Endothelial cell of umbilical vein (primary cell): ENCODE results near the gene PAPPA2. TPM values are rescaled to one million over a fixed set of nuclear protein-coding genes. Genes with fewer than 3 reads are reported as not detected.

Experiments used
- BruUV-seq: library from RNA; stranded (reverse); fragments of 400-500 nt; replicated peaks from 2 replicates; lab custom pipeline; 2021; lab: Mats Ljungman, UMichigan
- CTCF ChIA-PET: fragments of 300-600, 350-600 bp; sonication (Branson Sonifier 250); formaldehyde crosslinking; loops from one replicate; lab custom pipeline; 2021; ENCODE audit warnings: antibody characterized with exemption, inconsistent platforms; lab: Charles Lee
- POLR2A ChIA-PET: fragments of 300-600, 350-600 bp; sonication (Branson Sonifier 250); formaldehyde crosslinking; loops from one replicate; lab custom pipeline; 2021; ENCODE audit warnings: antibody characterized with exemption, inconsistent platforms; lab: Charles Lee
- DNase-seq: peaks from one replicate; pipeline ENCODE4 v3.0.0-alpha.2; 2011; ENCODE audit warnings: low read depth, low spot score
- FAIRE-seq: peaks from 2 replicates; lab custom pipeline; 2011; peaks lifted over from hg19 to GRCh38; lab: Jason Lieb, UNC
- H2AFZ ChIP-seq: 2 replicates; pipeline ENCODE4 v1.6.0; 2012; ENCODE audit warnings: low read depth, low read length, control low read depth, inconsistent platforms
- H3K27ac ChIP-seq: 2 replicates; pipeline ENCODE4 v1.5.1; 2011; ENCODE audit warnings: low read depth, mild to moderate bottlenecking, control low read depth, low read length, moderate library complexity; ENCODE audit not compliant: insufficient read depth
- H3K27me3 ChIP-seq, 2 experiments: 2 replicates each; pipeline versions ENCODE4 v1.6.0 to v1.6.1; 2011; ENCODE audit warnings: low read length in 2 of 2, mixed read lengths in 1 of 2; ENCODE audit not compliant: control insufficient read depth in 2 of 2, insufficient read depth in 2 of 2
- H3K36me3 ChIP-seq, 2 experiments: 2 replicates in 1 of 2; 3 replicates in 1 of 2; pipeline ENCODE4 v1.5.1; 2011; ENCODE audit warnings: low read length in 2 of 2, mild to moderate bottlenecking in 1 of 2, moderate library complexity in 1 of 2; ENCODE audit not compliant: control insufficient read depth in 2 of 2, insufficient read depth in 2 of 2; ENCODE audit errors: extremely low read depth in 1 of 2
- H3K4me1 ChIP-seq: 3 replicates; pipeline ENCODE4 v1.5.1; 2011; ENCODE audit warnings: mild to moderate bottlenecking, low read length; ENCODE audit not compliant: control insufficient read depth, insufficient read depth; ENCODE audit errors: extremely low read depth
- H3K4me2 ChIP-seq: 2 replicates; pipeline ENCODE4 v1.6.1; 2011; ENCODE audit warnings: low read length, control low read depth, mixed read lengths; ENCODE audit not compliant: insufficient read depth
- H3K4me3 ChIP-seq, 3 experiments: fragments of 200-600 bp in 1 of 3; sonication (generic), shearing (Covaris generic) in 1 of 3; replicated peaks in 1 of 3; 2 replicates each; pipeline ENCODE4 v1.5.1; 2011 to 2016; ENCODE audit warnings: control low read depth in 3 of 3, low read length in 3 of 3, mild to moderate bottlenecking in 2 of 3, inconsistent platforms in 1 of 3, low read depth in 1 of 3, moderate library complexity in 1 of 3; ENCODE audit not compliant: insufficient read depth in 1 of 3
- H3K79me2 ChIP-seq: 2 replicates; pipeline ENCODE4 v1.6.0; 2012; ENCODE audit warnings: low read length, inconsistent platforms; ENCODE audit not compliant: control insufficient read depth, insufficient read depth
- H3K9ac ChIP-seq: replicated peaks from 2 replicates; pipeline ENCODE3; 2011; ENCODE audit warnings: low read length, control low read depth; ENCODE audit not compliant: insufficient read depth; ENCODE audit errors: extremely low read depth
- H3K9me1 ChIP-seq: replicated peaks from 3 replicates; pipeline ENCODE4 v1.6.0; 2011; ENCODE audit warnings: mild to moderate bottlenecking, low read length; ENCODE audit not compliant: control insufficient read depth, insufficient read depth; ENCODE audit errors: extremely low read depth
- H3K9me3 ChIP-seq: replicated peaks from 2 replicates; pipeline ENCODE4 v1.5.1; 2012; ENCODE audit warnings: low read length, inconsistent platforms; ENCODE audit not compliant: control insufficient read depth, insufficient read depth
- H4K20me1 ChIP-seq: replicated peaks from 2 replicates; pipeline ENCODE3; 2011; ENCODE audit warnings: mild to moderate bottlenecking, low read length; ENCODE audit not compliant: control insufficient read depth, insufficient read depth; ENCODE audit errors: extremely low read depth
- CTCF ChIP-seq, 2 donors: IDR thresholded peaks; 1 replicate in 1 of 2; 2 replicates in 1 of 2; pipeline ENCODE4 v1.5.1; 2011; ENCODE audit warnings: low read length in 2 of 2, mild to moderate bottlenecking in 2 of 2, moderate library complexity in 2 of 2, control low read depth in 1 of 2, inconsistent platforms in 1 of 2, low read depth in 1 of 2; ENCODE audit not compliant: insufficient read depth in 1 of 2; ENCODE audit errors: extremely low read depth in 1 of 2
- EZH2 ChIP-seq: IDR thresholded peaks from 2 replicates; pipeline ENCODE4 v1.6.1; 2012; ENCODE audit warnings: borderline replicate concordance, low read depth, mild to moderate bottlenecking, moderate library complexity, low read length, inconsistent platforms; ENCODE audit not compliant: severe bottlenecking
- FOS ChIP-seq: IDR thresholded peaks from 2 replicates; pipeline ENCODE4 v1.6.1; 2011; ENCODE audit warnings: mild to moderate bottlenecking, low read length, moderate library complexity, borderline replicate concordance; ENCODE audit not compliant: insufficient read depth
- GATA2 ChIP-seq: IDR thresholded peaks from 2 replicates; pipeline ENCODE4 v1.7.0; 2011; ENCODE audit warnings: low read depth, mild to moderate bottlenecking, moderate library complexity, mixed read lengths, low read length; ENCODE audit not compliant: insufficient read length, insufficient read depth
- JUN ChIP-seq: IDR thresholded peaks from 2 replicates; pipeline ENCODE4 v1.6.1; 2011; ENCODE audit warnings: borderline replicate concordance, low read depth; ENCODE audit not compliant: insufficient read length, insufficient read depth
- MAX ChIP-seq: IDR thresholded peaks from 2 replicates; pipeline ENCODE4 v1.6.1; 2011; ENCODE audit not compliant: insufficient read depth, insufficient read length
- MYC ChIP-seq: IDR thresholded peaks from one replicate; pipeline ENCODE4 v1.6.1; 2011; ENCODE audit warnings: mild to moderate bottlenecking, low read depth, low read length
- POLR2A ChIP-seq: IDR thresholded peaks from 2 replicates; pipeline ENCODE4 v1.6.1; 2012; ENCODE audit warnings: low read depth, mild to moderate bottlenecking, control low read depth, low read length
- POLR2AphosphoS5 ChIP-seq: IDR thresholded peaks from 2 replicates; pipeline ENCODE4 v1.6.1; 2012; ENCODE audit warnings: low read depth, mild to moderate bottlenecking, control low read depth, low read length, moderate library complexity; ENCODE audit not compliant: insufficient read depth
- dilution Hi-C: fragments of 300-500 bp; cut with MboI; formaldehyde crosslinking; loops from one replicate; pipeline ENCODE4 v1.15.0; 2019; ENCODE audit warnings: low sequenced_read_pairs; ENCODE audit not compliant: extremely low pct_ligation_motif_present
- intact Hi-C: fragments of 100-400 bp; cut with micrococcal nuclease; formaldehyde crosslinking; loops from one replicate; pipeline ENCODE4 v1.10.0; 2022
- polyA plus RNA-seq, 4 experiments: library from polyadenylated mRNA; depleted of rRNA in 3 of 4; stranded (reverse) in 3 of 4; unstranded in 1 of 4; fragments of >200 nt; gene quantifications; 2 replicates each; pipeline versions ENCODE4 v1.2.1 to v1.2.3, GENCODE V29; 2011 to 2012; ENCODE audit warnings: missing spikeins in 1 of 4
- total RNA-seq: library from RNA; stranded (reverse); gene quantifications from 2 replicates; pipeline ENCODE4 v1.2.3, GENCODE V29; 2021

Gene PAPPA2
- total and polyA plus RNA-seq, 2 donors (not counting 3 experiments of a cell fraction or from before 2014, with no cell fraction given), result not detected

DNA sequence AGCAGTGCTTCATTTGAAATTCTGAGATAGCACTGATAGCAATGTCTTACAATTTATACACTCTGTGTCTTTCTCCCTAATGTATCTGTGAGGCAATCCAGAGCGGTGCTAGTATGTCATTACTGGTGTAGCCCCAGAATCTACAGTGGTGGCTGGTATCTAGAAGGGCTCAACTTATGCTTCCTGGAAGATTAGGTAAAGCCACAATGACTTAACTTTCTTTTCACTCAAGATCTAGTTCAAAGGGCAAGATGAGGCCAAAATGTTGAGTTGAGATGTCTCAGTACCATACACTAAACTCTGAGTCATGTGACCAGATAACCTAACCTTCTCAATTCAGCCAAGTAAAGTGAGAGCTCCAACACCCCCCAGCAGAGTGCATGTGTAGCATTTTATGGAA is 77.5 kb downstream of the PAPPA2 start:
- CTCF ChIA-PET, result no interaction called here
- BruUV-seq, result no TSS peak
- TF ChIP-seq EZH2, result no peak
- no peak for TF ChIP-seq MAX
- no peak for TF ChIP-seq FOS
- TF ChIP-seq GATA2, result no peak
- TF ChIP-seq POLR2A, result no peak
- TF ChIP-seq CTCF (IDR thresholded peaks at IDR 0.05; ENCODE audit: extremely low read depth in 1 of 2, insufficient read depth in 1 of 2, low read depth in 1 of 2, low read length in 2 of 2), result no peak
- TF ChIP-seq JUN, result no peak
- TF ChIP-seq MYC, result no peak
- no peak for TF ChIP-seq POLR2AphosphoS5

More for the DNA sequence above, 77.5 kb downstream of the PAPPA2 start:
- H3K4me3 ChIP-seq, result no peak overlapping the region
- no peaks in the 10 kb centered on the region for H3K27me3 ChIP-seq
- H3K9me3 ChIP-seq, result peaks cover 2% of the 10 kb centered on the region
- no peak overlapping the region for H3K4me2 ChIP-seq
- intact Hi-C loops (no loop called here), dilution Hi-C loops (no loop called here)
- H2AFZ ChIP-seq, result no peak overlapping the region
- no peaks in the 10 kb centered on the region for H4K20me1 ChIP-seq
- no peak overlapping the region for H3K9ac ChIP-seq
- H3K27ac ChIP-seq, result no peak overlapping the region
- H3K4me1 ChIP-seq, result no peaks in the 10 kb centered on the region
- H3K9me1 ChIP-seq, result no peaks in the 10 kb centered on the region
- no peaks in the 10 kb centered on the region for H3K36me3 ChIP-seq
- H3K79me2 ChIP-seq, result no peaks in the 10 kb centered on the region
- POLR2A ChIA-PET, result no interaction called here
- DNase-seq (no peak), FAIRE-seq (no peak)
